Uterus (tissue), 4 donors: ENCODE data around the gene FAM168B. TPM values are rescaled to one million over a fixed set of nuclear protein-coding genes. Genes with fewer than 3 reads are reported as not detected.
"Not testable (repeated sequence)": the region's sequence is repeated elsewhere in the genome, so short reads cannot be mapped to it uniquely, and the experiment has no call there.

Experiments used
- DNase-seq, 2 donors: peaks; one replicate each; pipeline ENCODE4 v3.0.0-alpha.2; 2019 to 2020
- H3K27ac ChIP-seq, 2 donors: fragments of 200-600 bp; sonication (generic); 1 replicate in 1 of 2; 2 replicates in 1 of 2; pipeline ENCODE4 v1.5.1; 2016 to 2018
- H3K27me3 ChIP-seq, 2 donors: fragments of 200-600 bp; sonication (generic); one replicate each; pipeline ENCODE4 v1.5.1; 2018 to 2019; ENCODE audit warnings: control low read depth in 1 of 2
- H3K36me3 ChIP-seq, 2 donors: fragments of 200-600 bp; sonication (generic); one replicate each; pipeline ENCODE4 v1.5.1; 2019; ENCODE audit warnings: control low read depth in 1 of 2
- H3K4me1 ChIP-seq, 2 donors: fragments of 200-600 bp; sonication (generic); one replicate each; pipeline ENCODE4 v1.5.1; 2018 to 2019; ENCODE audit warnings: control low read depth in 1 of 2
- H3K4me3 ChIP-seq, 2 donors: fragments of 200-600 bp; sonication (generic); 1 replicate in 1 of 2; 2 replicates in 1 of 2; pipeline ENCODE4 v1.5.1; 2018 to 2019; ENCODE audit warnings: mild to moderate bottlenecking in 1 of 2
- H3K9me3 ChIP-seq, 2 donors: fragments of 200-600 bp; sonication (generic); one replicate each; pipeline ENCODE4 v1.5.1; 2019; ENCODE audit warnings: control low read depth in 1 of 2
- POLR2A ChIP-seq, 2 donors: fragments of 450-650 bp; IDR thresholded peaks; one replicate each; pipeline ENCODE4 v1.6.1; 2016; ENCODE audit warnings: antibody characterized with exemption in 2 of 2, mild to moderate bottlenecking in 1 of 2, moderate library complexity in 1 of 2
- intact Hi-C: fragments of 100-400 bp; cut with DNase I; formaldehyde crosslinking; loops from one replicate; pipeline ENCODE4 v1.15.1; 2023; ENCODE audit warnings: low total_unique reads
- total RNA-seq, 4 donors: library from RNA; depleted of rRNA in 3 of 4; stranded (reverse); fragments of >200 nt in 3 of 4; gene quantifications; one replicate each; pipeline versions ENCODE4 v1.1.0 to v1.2.4, GENCODE V29; 2014 to 2023
- TF ChIP-seq, protein P1 (sequence below), 4 experiments: fragments of 200-600 bp in 2 of 4; fragments of 450-650 bp in 2 of 4; sonication (generic) in 2 of 4; IDR thresholded peaks; one replicate each; pipeline ENCODE4 v1.5.1; 2016 to 2019; ENCODE audit warnings: antibody characterized with exemption in 4 of 4, mild to moderate bottlenecking in 2 of 4, moderate library complexity in 1 of 4
- donor health status: DM: yes; HTN: yes; CAD: no.

The FAM168B gene
- total RNA-seq, 4 donors from 2014 or later, result 50.0 to 194 (median 104) TPM

DNA sequence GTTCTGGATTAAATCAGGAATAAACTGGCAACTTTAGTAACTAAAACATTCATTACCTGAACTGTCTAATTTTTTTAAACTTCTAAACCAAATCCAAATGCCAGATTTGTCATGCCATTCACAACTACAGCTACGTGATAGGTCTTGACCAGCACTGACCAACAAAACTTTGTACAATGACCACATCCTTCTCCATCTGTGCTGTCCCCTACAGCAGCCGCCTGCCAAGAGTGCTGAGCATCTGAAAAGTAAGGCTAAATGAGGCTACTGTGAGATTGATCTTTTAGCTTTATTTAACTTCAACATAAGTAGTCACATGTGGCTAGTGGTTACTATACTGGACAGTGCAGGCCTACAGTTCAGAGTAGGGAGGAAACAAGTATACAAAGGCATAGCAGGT is 7.6 kb downstream of the FAM168B start:
- intact Hi-C loops, result no loop called here

DNA sequence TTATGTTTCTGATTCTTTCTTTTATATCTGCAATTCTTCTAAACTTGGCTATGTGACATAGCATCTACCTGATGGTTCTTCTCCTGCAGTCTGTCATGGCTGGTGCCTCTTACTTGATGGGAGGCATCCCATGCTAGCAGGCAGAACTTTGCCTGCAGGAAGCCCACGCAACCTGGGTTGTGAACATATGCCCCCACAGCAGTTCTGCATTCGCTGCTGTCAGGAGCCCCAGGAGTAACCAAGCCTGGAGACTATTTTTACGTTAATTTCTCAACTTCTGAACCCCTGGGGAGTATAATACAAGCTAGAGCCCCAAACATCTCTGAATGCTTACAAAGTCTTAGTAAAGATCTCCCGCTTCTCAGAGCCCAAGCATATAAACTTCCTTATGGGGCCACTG is 12.1 kb downstream of the FAM168B start:
- TF ChIP-seq, protein P1, sequence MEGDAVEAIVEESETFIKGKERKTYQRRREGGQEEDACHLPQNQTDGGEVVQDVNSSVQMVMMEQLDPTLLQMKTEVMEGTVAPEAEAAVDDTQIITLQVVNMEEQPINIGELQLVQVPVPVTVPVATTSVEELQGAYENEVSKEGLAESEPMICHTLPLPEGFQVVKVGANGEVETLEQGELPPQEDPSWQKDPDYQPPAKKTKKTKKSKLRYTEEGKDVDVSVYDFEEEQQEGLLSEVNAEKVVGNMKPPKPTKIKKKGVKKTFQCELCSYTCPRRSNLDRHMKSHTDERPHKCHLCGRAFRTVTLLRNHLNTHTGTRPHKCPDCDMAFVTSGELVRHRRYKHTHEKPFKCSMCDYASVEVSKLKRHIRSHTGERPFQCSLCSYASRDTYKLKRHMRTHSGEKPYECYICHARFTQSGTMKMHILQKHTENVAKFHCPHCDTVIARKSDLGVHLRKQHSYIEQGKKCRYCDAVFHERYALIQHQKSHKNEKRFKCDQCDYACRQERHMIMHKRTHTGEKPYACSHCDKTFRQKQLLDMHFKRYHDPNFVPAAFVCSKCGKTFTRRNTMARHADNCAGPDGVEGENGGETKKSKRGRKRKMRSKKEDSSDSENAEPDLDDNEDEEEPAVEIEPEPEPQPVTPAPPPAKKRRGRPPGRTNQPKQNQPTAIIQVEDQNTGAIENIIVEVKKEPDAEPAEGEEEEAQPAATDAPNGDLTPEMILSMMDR (IDR thresholded peaks at IDR 0.05), result no peak
- TF ChIP-seq POLR2A (IDR thresholded peaks at IDR 0.05), result no peak
- no peaks in the 10 kb centered on the region for H3K9me3 ChIP-seq
- H3K4me1 ChIP-seq, result peaks cover 4 to 5% of the 10 kb centered on the region in 2 donors
- no peaks in the 10 kb centered on the region for H3K36me3 ChIP-seq
- no peak for DNase-seq
- H3K4me3 ChIP-seq, result no peak overlapping the region
- intact Hi-C loops, result no loop called here
- no peak overlapping the region for H3K27ac ChIP-seq
- H3K27me3 ChIP-seq, result no peaks in the 10 kb centered on the region

More for the DNA sequence above, 7.6 kb downstream of the FAM168B start:
- H3K4me1 ChIP-seq, result peaks cover 4 to 5% of the 10 kb centered on the region in 2 donors
- H3K27me3 ChIP-seq, result no peaks in the 10 kb centered on the region
- H3K9me3 ChIP-seq, result no peaks in the 10 kb centered on the region
- no peak overlapping the region for H3K27ac ChIP-seq
- no peak overlapping the region for H3K4me3 ChIP-seq
- H3K36me3 ChIP-seq, result no peaks in the 10 kb centered on the region
- no peak for DNase-seq
- TF ChIP-seq POLR2A (IDR thresholded peaks at IDR 0.05), result no peak
- TF ChIP-seq, protein P1 (IDR thresholded peaks at IDR 0.05), result no peak

DNA sequence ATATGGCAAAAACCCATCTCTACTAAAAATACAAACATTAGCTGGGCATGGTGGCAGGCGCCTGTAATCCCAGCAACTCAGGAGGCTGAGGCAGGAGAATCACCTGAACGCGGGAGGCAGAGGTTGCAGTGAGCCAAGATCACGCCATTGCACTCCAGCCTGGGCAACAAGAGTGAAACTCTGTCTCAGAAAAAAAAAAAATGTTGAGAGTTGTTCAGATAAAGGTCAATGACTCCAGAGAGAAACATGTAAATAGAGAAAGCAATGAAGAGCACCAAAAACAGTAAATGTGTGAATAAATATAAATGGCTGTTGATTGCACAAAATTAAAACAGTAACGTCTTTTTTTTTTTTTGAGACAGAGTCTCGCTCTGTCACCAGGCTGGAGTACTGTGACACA is 13.3 kb downstream of the FAM168B start:
- intact Hi-C loops, H3K4me1 ChIP-seq, H3K36me3 ChIP-seq, H3K4me3 ChIP-seq, H3K27ac ChIP-seq, H3K27me3 ChIP-seq, H3K9me3 ChIP-seq, DNase-seq: not testable (repeated sequence)

DNA sequence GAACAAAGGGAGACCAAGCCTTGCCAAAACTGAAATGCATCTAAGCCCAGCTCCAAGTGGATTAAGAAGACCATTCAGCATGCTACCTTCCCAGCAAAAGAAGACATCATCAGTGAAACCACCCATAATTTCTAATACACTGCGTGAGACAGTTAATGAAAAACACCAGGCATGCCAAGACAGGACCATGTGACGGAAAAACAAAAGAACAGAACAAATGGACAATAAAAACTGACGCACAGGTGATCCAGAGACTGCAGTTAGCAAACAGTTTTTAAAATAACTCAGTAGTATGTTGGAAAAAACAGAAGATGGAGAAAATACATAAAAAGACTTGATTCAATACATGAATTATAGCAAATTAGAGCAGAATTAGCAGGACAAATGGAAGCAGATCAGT is 15.3 kb downstream of the FAM168B start:
- Histone ChIP-seq H3K4me3 (no peak overlapping the region), H3K9me3 (no peaks in the 10 kb centered on the region), H3K4me1 (no peaks in the 10 kb centered on the region), H3K27me3 (no peaks in the 10 kb centered on the region), H3K36me3 (no peaks in the 10 kb centered on the region), H3K27ac (no peak overlapping the region)
- intact Hi-C loops, result no loop called here
- no peak for TF ChIP-seq POLR2A (IDR thresholded peaks at IDR 0.05)
- TF ChIP-seq, protein P1 (IDR thresholded peaks at IDR 0.05), result no peak
- DNase-seq, result no peak

DNA sequence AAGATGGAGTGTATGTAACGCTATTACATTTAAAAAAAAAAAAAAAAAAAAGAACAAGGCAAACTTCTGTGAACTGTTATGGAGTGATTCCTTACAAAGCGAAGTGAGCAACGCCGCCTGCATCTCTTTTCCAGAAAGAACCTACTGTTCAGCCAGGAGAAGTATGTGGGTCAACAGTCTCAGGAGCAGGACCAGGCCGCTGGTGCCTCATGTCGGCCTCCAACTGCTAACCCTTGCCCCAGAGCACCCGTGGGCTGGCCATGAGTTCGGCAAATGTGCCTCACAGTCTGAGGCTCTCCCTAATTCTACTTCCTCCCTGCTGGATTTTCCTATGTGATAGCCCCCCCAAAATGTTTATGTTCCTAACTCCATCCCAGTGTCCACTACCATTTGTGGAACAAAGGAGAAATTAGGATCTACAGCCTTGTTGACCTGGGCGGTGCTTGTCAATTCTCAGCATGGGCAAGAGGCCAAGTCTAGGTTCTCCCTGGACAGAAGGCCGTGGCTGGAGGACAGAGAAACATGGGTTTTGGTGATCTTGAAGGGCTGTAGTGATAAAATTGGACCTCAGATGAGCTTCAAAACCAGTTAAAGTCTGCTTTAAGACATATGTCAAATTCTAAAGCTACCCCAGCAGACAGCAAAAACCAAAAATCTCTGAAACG is 15.9 kb downstream of the FAM168B start:
- Histone ChIP-seq H3K9me3 (no peaks in the 10 kb centered on the region), H3K4me1 (no peaks in the 10 kb centered on the region), H3K4me3 (no peak overlapping the region), H3K27me3 (no peaks in the 10 kb centered on the region), H3K36me3 (no peaks in the 10 kb centered on the region), H3K27ac (no peak overlapping the region)
- TF ChIP-seq POLR2A (IDR thresholded peaks at IDR 0.05), result no peak
- TF ChIP-seq, protein P1 (IDR thresholded peaks at IDR 0.05), result no peak
- intact Hi-C loops, result no loop called here
- DNase-seq, result no peak

DNA sequence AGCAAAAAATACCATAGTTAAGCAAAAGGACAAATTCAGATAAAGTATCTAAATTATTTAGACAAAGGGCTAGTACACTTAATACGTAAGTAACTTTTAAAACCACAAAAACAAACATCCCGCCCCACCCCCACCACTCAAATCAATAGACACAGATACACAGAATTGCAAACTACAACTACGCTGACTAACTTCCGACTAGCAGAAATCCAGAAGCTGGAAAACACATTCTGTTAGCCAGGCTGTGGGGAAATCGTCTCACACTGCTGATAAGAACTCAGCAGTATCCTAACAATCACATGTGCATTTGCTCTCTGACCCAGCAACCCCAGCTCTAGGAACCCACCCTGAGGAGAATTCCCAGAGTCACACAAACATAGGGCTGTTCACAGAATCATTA is 16.6 kb downstream of the FAM168B start:
- H3K36me3 ChIP-seq, result no peaks in the 10 kb centered on the region
- no peak for DNase-seq
- no peak overlapping the region for H3K27ac ChIP-seq
- no peak overlapping the region for H3K4me3 ChIP-seq
- intact Hi-C loops, result no loop called here
- H3K27me3 ChIP-seq, result no peaks in the 10 kb centered on the region
- no peaks in the 10 kb centered on the region for H3K9me3 ChIP-seq
- H3K4me1 ChIP-seq, result no peaks in the 10 kb centered on the region
- TF ChIP-seq, protein P1 (IDR thresholded peaks at IDR 0.05), result no peak
- TF ChIP-seq POLR2A (IDR thresholded peaks at IDR 0.05), result no peak

DNA sequence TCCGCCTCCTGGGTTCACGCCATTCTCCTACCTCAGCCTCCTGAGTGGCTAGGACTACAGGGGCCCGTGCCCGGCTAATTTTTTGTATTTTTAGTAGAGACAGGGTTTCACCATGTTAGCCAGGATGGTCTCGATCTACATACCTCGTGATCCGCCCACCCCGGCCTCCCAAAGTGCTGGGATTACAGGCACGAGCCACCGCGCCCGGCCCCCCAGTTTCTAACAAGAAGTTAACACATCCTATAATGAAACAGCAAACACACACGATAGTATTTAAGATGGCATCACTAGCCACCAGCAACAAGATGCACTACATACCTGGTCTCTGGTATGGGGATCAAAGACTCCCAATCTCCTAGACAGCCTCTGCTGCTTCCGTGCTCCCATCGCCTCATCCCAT is 17.7 kb downstream of the FAM168B start:
- DNase-seq, H3K4me1 ChIP-seq, H3K27me3 ChIP-seq, H3K4me3 ChIP-seq, H3K36me3 ChIP-seq, H3K27ac ChIP-seq, H3K9me3 ChIP-seq, intact Hi-C loops: not testable (repeated sequence)

DNA sequence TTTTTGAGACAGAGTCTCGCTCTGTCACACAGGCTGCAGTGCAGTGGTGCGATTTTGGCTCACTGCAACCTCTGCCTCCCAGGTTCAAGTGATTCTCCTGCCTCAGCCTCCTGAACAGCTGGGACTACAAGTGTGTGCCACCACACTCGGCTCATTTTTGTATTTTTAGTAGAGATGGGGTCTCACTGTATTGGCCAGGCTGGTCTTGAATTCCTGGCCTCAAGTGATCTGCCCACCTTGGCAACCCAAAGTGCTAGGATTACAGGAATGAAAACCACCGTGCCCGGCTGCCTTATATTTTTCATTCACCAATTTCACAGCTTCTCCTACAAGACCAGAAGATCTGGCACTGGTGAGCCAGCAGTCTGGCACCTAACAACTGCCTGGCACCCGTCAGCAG is 25.1 kb downstream of the FAM168B start:
- H3K9me3 ChIP-seq, H3K36me3 ChIP-seq, H3K27me3 ChIP-seq, H3K4me3 ChIP-seq, H3K4me1 ChIP-seq, intact Hi-C loops, DNase-seq, H3K27ac ChIP-seq: not testable (repeated sequence)
